ENCODE measurements around the gene CDK11B. TPM values are rescaled to one million over a fixed set of nuclear protein-coding genes. Genes with fewer than 3 reads are reported as not detected.
A peak's percentile ranks its signal among the peaks of the same experiment; 100 is the strongest.

Gene CDK11B
- total RNA-seq, 1 donor from 2014 or later = 12.6 TPM

DNA sequence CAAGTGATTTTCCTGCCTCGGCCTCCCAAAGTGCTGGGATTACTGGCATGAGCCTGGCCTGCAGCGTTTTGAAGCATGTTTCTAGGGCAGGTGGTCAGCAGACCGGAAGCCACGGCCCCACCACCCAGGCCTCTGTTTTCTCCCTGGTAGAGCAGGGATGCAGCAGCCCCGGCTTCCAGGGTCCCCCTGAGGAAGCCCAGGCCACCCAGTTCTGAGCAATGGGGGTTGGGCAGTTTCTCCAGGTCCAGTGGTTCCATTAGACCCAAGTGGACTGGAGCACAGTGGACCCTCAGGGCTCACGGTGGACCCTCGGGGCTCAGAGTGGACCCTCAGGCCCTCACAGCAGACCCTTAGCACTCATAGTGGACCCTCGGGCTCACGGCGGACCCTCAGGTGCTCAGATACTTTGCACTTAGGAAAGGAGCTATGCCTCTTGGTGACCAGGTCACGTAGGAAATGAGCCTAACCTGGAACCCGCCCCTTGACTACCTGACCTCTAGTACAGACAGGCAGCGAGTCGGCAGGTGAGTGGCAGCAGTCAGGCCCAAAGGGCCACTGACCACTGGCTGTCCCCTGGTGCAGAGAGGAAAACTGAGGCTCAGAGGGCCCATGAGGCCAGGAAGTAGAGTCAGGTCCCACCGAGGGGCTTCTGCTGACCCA, 54.3 kb downstream of the CDK11B start:
- H3K36me3 Mint-ChIP-seq = no peaks in the 10 kb centered on the region
- no peak for TF ChIP-seq EZH2phosphoT487 (IDR thresholded peaks at IDR 0.05)
- TF ChIP-seq EZH2 (IDR thresholded peaks at IDR 0.05) = no peak
- peaks cover 9% of the 10 kb centered on the region for H3K27me3 Mint-ChIP-seq (ENCODE audit: insufficient read depth, low read depth)
- no peaks in the 10 kb centered on the region for H3K79me2 ChIP-seq (ENCODE audit: low read depth)
- no peak overlapping the region for H3K4me3 Mint-ChIP-seq
- no peak overlapping the region for H3K27ac Mint-ChIP-seq
- H3K27me3 ChIP-seq = peaks cover 42% of the 10 kb centered on the region
- H3K4me2 ChIP-seq = no peak overlapping the region
- H3K27ac ChIP-seq = no peak overlapping the region
- no peaks in the 10 kb centered on the region for H3K4me1 Mint-ChIP-seq
- peaks cover 8% of the 10 kb centered on the region for H4K20me1 ChIP-seq (ENCODE audit: low read depth)
- H3K9me3 Mint-ChIP-seq = no peaks in the 10 kb centered on the region
- no peaks in the 10 kb centered on the region for H3K9me3 ChIP-seq (ENCODE audit: low read depth)
- H2AFZ ChIP-seq (replicated peaks) = no peak overlapping the region
- no peak overlapping the region for H3K9ac ChIP-seq
- no peak for DNase-seq (ENCODE audit: low spot score)
- no peaks in the 10 kb centered on the region for H3K36me3 ChIP-seq
- peaks cover 8% of the 10 kb centered on the region for H3F3A ChIP-seq (ENCODE audit: low read depth)
- H3K4me3 ChIP-seq = no peak overlapping the region
- H3K4me1 ChIP-seq = peaks cover 3% of the 10 kb centered on the region

DNA sequence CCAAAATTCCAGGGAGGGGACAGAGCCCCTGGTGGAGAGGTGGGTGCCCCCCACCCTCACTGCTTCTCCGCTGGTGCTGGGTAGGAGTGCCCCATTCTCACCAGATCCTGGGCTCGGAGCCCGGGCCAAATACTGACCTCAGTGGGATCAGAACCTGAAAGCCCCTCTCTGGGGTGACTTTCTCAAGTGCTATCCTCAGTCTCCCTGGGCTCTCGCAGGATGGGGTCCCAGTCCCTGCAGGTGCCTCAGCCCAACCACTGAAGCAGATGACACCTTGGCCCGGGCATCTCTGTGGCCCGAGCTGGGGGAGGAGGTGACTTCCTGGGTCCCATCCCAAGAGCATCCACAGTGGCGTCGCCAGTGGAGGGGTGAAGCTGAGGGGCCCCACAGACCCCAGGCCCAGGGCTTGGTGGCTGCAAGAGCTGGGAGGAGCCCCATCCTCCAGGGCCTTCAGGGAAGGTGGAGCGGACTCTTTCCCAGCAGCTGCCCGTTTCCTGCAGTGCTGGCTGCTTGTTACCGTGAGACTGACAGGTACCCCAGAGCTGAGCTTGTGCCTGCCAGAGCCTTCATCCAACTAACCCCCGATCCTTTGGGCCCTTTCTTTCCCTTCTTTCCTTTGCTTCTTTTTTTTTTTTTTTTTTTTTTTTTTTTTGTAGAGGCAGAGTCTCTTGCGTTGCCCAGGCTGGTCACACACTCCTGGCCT, 55.0 kb downstream of the CDK11B start:
- H3K9me3 Mint-ChIP-seq = no peaks in the 10 kb centered on the region
- peaks cover 14% of the 10 kb centered on the region for H3F3A ChIP-seq (ENCODE audit: low read depth)
- H3K36me3 Mint-ChIP-seq = no peaks in the 10 kb centered on the region
- peak overlapping the region; percentile 59 for H3K4me3 Mint-ChIP-seq
- H3K9ac ChIP-seq = no peak overlapping the region
- TF ChIP-seq EZH2phosphoT487 (IDR thresholded peaks at IDR 0.05) (no peak), EZH2 (IDR thresholded peaks at IDR 0.05) (no peak), CTCF (IDR thresholded peaks at IDR 0.05) (no peak)
- H3K36me3 ChIP-seq = no peaks in the 10 kb centered on the region
- no peak overlapping the region for H3K4me3 ChIP-seq
- H3K27me3 ChIP-seq = peaks cover 49% of the 10 kb centered on the region
- H3K27me3 Mint-ChIP-seq (ENCODE audit: insufficient read depth, low read depth) = peaks cover 10% of the 10 kb centered on the region
- H3K27ac ChIP-seq = no peak overlapping the region
- peaks cover 10% of the 10 kb centered on the region for H4K20me1 ChIP-seq (ENCODE audit: low read depth)
- H3K79me2 ChIP-seq (ENCODE audit: low read depth) = no peaks in the 10 kb centered on the region
- H3K4me2 ChIP-seq = no peak overlapping the region
- no peak for DNase-seq (ENCODE audit: low spot score)
- H2AFZ ChIP-seq (replicated peaks) = no peak overlapping the region
- H3K27ac Mint-ChIP-seq = no peak overlapping the region
- peaks cover 3% of the 10 kb centered on the region for H3K4me1 ChIP-seq
- peaks cover 2% of the 10 kb centered on the region for H3K4me1 Mint-ChIP-seq
- no peaks in the 10 kb centered on the region for H3K9me3 ChIP-seq (ENCODE audit: low read depth)

DNA sequence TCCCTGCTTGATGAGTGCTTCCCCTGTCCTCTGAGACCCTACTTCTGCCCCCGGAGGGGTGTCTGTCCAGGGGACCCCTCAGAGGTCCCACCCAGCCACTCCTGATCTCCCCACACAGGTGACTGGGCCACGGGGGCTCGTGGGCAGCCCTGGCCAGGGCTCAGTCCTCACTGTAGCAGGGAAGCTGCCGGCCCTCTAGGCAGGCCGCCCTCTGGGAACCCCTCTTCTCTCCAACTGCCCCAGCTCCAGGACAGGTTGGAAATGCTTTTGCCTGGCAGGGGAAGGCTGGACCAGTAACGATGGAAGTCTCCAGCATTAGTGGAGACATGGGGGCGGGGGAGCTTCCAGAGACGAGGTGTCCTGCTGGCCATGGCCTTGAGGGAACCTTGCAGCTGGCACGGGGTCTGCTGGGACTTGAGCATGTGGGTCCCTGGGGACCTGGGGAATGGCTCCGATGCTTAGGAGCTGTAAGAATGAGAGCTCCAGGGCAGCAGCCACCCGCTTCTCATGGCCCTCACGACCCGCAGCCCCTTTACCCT, 55.8 kb downstream of the CDK11B start:
- Histone ChIP-seq H2AFZ (replicated peaks) (no peak overlapping the region), H3K9ac (no peak overlapping the region), H3K4me3 (no peak overlapping the region), H3K4me1 (peaks cover 3% of the 10 kb centered on the region), H3K27ac (no peak overlapping the region), H3K27me3 (peaks cover 57% of the 10 kb centered on the region), H3K36me3 (no peaks in the 10 kb centered on the region), H3F3A (ENCODE audit: low read depth) (peaks cover 16% of the 10 kb centered on the region), H3K9me3 (ENCODE audit: low read depth) (no peaks in the 10 kb centered on the region), H4K20me1 (ENCODE audit: low read depth) (peaks cover 18% of the 10 kb centered on the region), H3K79me2 (ENCODE audit: low read depth) (no peaks in the 10 kb centered on the region), H3K4me2 (no peak overlapping the region)
- H3K4me3 Mint-ChIP-seq = no peak overlapping the region
- H3K36me3 Mint-ChIP-seq = no peaks in the 10 kb centered on the region
- no peaks in the 10 kb centered on the region for H3K9me3 Mint-ChIP-seq
- H3K27me3 Mint-ChIP-seq (ENCODE audit: insufficient read depth, low read depth) = peaks cover 16% of the 10 kb centered on the region
- no peak for TF ChIP-seq EZH2 (IDR thresholded peaks at IDR 0.05)
- no peak for TF ChIP-seq CTCF (IDR thresholded peaks at IDR 0.05)
- TF ChIP-seq EZH2phosphoT487 (IDR thresholded peaks at IDR 0.05) = no peak
- H3K27ac Mint-ChIP-seq = no peak overlapping the region
- H3K4me1 Mint-ChIP-seq = peaks cover 4% of the 10 kb centered on the region
- DNase-seq (ENCODE audit: low spot score) = no peak
